ENCODE measurements around the gene MYOD1. TPM values are rescaled to one million over a fixed set of nuclear protein-coding genes. Genes with fewer than 3 reads are reported as not detected.

MYOD1 gene
- total RNA-seq, 1 experiment from 2014 or later = not detected

GRCh38 chr11:17767301-17767885 is 48.0 kb downstream of the MYOD1 start:
- ChIA-PET CTCF (interaction anchor here (0.6 to 1.9 kb wide), 16 partner anchors 9 to 322 kb away, joined by 3 to 8 read pairs (median 4); no protein-coding TSS in a partner anchor), RAD21 (ENCODE audit: low non-redundant PET in 1 of 2, low total read pairs in 2 of 2, uncharacterized antibody in 2 of 2, unreplicated experiment in 2 of 2) (interaction anchor here in 1 of 2 experiments (0.7 kb wide), 1 partner anchor 40 kb away, joined by 3 read pairs; no protein-coding TSS in a partner anchor), POLR2A (no interaction called here)
- Histone ChIP-seq H3K4me3 (replicated peaks in 1 of 2; ENCODE audit: low read depth in 1 of 2, low read length in 2 of 2) (no peak overlapping the region), H3K27me3 (ENCODE audit: insufficient read depth, low read length) (no peaks in the 10 kb centered on the region), H3K9me3 (ENCODE audit: control insufficient read depth in 1 of 2, insufficient read depth in 1 of 2, low read depth in 1 of 2, low read length in 2 of 2) (no peaks in the 10 kb centered on the region), H3K79me2 (ENCODE audit: insufficient read depth, low read length) (no peaks in the 10 kb centered on the region), H2AFZ (ENCODE audit: low read depth, low read length, poor library complexity, severe bottlenecking) (no peak overlapping the region), H3K4me1 (ENCODE audit: control insufficient read depth in 1 of 2, insufficient read depth in 2 of 2, low read length in 2 of 2) (peaks cover 3 to 6% of the 10 kb centered on the region in 2 experiments; a peak in 3 of 4 replicates), H3K9me2 (ENCODE audit: insufficient read depth) (no peaks in the 10 kb centered on the region), H3K27ac (ENCODE audit: low read depth, low read length) (no peak overlapping the region), H3K36me3 (ENCODE audit: control insufficient read depth in 1 of 2, insufficient read depth in 2 of 2, low read length in 2 of 2) (no peaks in the 10 kb centered on the region), H3K4me2 (ENCODE audit: low read length) (no peak overlapping the region), H4K20me1 (ENCODE audit: insufficient read depth) (no peaks in the 10 kb centered on the region), H3K9ac (ENCODE audit: low read length) (no peak overlapping the region)
- DNase-seq (ENCODE audit: low read depth, low spot score) = no peak
- ATAC-seq = no peak
- BruUV-seq (replicated peaks) = no TSS peak
- no peak for TF ChIP-seq SP1 (IDR thresholded peaks at IDR 0.05; ENCODE audit: low read depth)
- TF ChIP-seq CBX3 (IDR thresholded peaks at IDR 0.05; ENCODE audit: low read depth) = no peak
- no peak for TF ChIP-seq POLR2AphosphoS5 (IDR thresholded peaks at IDR 0.05; ENCODE audit: low read depth, low read length)
- no peak for TF ChIP-seq MAX (IDR thresholded peaks at IDR 0.05)
- no peak for TF ChIP-seq EZH2phosphoT487 (IDR thresholded peaks at IDR 0.05; ENCODE audit: borderline replicate concordance)
- no peak for TF ChIP-seq SRF (IDR thresholded peaks at IDR 0.05; ENCODE audit: low read depth)
- intact Hi-C loops (cut with micrococcal nuclease) = no loop called here

GRCh38 chr11:17767914-17768313 is 48.5 kb downstream of the MYOD1 start:
- ATAC-seq (no peak), DNase-seq (ENCODE audit: low read depth, low spot score) (no peak)
- no TSS peak for BruUV-seq (replicated peaks)
- POLR2A ChIA-PET = no interaction called here
- no peaks in the 10 kb centered on the region for H4K20me1 ChIP-seq (ENCODE audit: insufficient read depth)
- RAD21 ChIA-PET (ENCODE audit: low non-redundant PET in 1 of 2, low total read pairs in 2 of 2, uncharacterized antibody in 2 of 2, unreplicated experiment in 2 of 2) = no interaction called here
- H3K4me1 ChIP-seq (ENCODE audit: control insufficient read depth in 1 of 2, insufficient read depth in 2 of 2, low read length in 2 of 2) = peaks cover 3 to 6% of the 10 kb centered on the region in 2 experiments; a peak in 3 of 4 replicates
- H3K9me3 ChIP-seq (ENCODE audit: control insufficient read depth in 1 of 2, insufficient read depth in 1 of 2, low read depth in 1 of 2, low read length in 2 of 2) = no peaks in the 10 kb centered on the region
- no peak overlapping the region for H3K4me2 ChIP-seq (ENCODE audit: low read length)
- H3K27ac ChIP-seq (ENCODE audit: low read depth, low read length) = no peak overlapping the region
- CTCF ChIA-PET = interaction anchor here (1.1 to 1.8 kb wide), 2 partner anchors 205 to 322 kb away, joined by 3 to 5 read pairs; no protein-coding TSS in a partner anchor
- no peaks in the 10 kb centered on the region for H3K9me2 ChIP-seq (ENCODE audit: insufficient read depth)
- no peaks in the 10 kb centered on the region for H3K36me3 ChIP-seq (ENCODE audit: control insufficient read depth in 1 of 2, insufficient read depth in 2 of 2, low read length in 2 of 2)
- intact Hi-C loops (cut with micrococcal nuclease) = no loop called here
- H3K9ac ChIP-seq (ENCODE audit: low read length) = no peak overlapping the region
- H3K4me3 ChIP-seq (replicated peaks in 1 of 2; ENCODE audit: low read depth in 1 of 2, low read length in 2 of 2) = no peak overlapping the region
- no peaks in the 10 kb centered on the region for H3K79me2 ChIP-seq (ENCODE audit: insufficient read depth, low read length)
- H2AFZ ChIP-seq (ENCODE audit: low read depth, low read length, poor library complexity, severe bottlenecking) = no peak overlapping the region
- H3K27me3 ChIP-seq (ENCODE audit: insufficient read depth, low read length) = no peaks in the 10 kb centered on the region
- no peak for TF ChIP-seq SP1 (IDR thresholded peaks at IDR 0.05; ENCODE audit: low read depth)
- no peak for TF ChIP-seq MAX (IDR thresholded peaks at IDR 0.05)
